PFSK-1 (cell line): ENCODE results near the gene RAB6A.

Experiments
- FOXP2 ChIP-seq: optimal IDR thresholded peaks from 2 replicates; pipeline ENCODE3; 2011; ENCODE audit warnings: borderline replicate concordance, control low read depth, inconsistent platforms; ENCODE audit not compliant: insufficient read depth; ENCODE audit errors: extremely low read length, extremely low read depth
- POLR2AphosphoS5 ChIP-seq: IDR thresholded peaks from 2 replicates; pipeline ENCODE4 v1.6.1; 2012; ENCODE audit warnings: low read depth, mild to moderate bottlenecking, control low read depth, low read length, moderate library complexity
- TAF1 ChIP-seq: IDR thresholded peaks from 2 replicates; pipeline ENCODE4 v1.6.1; 2012; ENCODE audit warnings: low read length, control low read depth, borderline replicate concordance; ENCODE audit not compliant: insufficient read depth
- TF ChIP-seq, protein P1 (sequence below), 2 experiments: IDR thresholded peaks; 2 replicates each; pipeline versions ENCODE4 v1.6.1 to v1.8.0; 2011 to 2012; ENCODE audit warnings: low read depth in 2 of 2, low read length in 2 of 2, control low read depth in 1 of 2, inconsistent platforms in 1 of 2, mild to moderate bottlenecking in 1 of 2, moderate library complexity in 1 of 2; ENCODE audit not compliant: insufficient read depth in 1 of 2

- TF ChIP-seq TAF1 (no peak), POLR2AphosphoS5 (no peak), FOXP2 (no peak)
- TF ChIP-seq, protein P1, sequence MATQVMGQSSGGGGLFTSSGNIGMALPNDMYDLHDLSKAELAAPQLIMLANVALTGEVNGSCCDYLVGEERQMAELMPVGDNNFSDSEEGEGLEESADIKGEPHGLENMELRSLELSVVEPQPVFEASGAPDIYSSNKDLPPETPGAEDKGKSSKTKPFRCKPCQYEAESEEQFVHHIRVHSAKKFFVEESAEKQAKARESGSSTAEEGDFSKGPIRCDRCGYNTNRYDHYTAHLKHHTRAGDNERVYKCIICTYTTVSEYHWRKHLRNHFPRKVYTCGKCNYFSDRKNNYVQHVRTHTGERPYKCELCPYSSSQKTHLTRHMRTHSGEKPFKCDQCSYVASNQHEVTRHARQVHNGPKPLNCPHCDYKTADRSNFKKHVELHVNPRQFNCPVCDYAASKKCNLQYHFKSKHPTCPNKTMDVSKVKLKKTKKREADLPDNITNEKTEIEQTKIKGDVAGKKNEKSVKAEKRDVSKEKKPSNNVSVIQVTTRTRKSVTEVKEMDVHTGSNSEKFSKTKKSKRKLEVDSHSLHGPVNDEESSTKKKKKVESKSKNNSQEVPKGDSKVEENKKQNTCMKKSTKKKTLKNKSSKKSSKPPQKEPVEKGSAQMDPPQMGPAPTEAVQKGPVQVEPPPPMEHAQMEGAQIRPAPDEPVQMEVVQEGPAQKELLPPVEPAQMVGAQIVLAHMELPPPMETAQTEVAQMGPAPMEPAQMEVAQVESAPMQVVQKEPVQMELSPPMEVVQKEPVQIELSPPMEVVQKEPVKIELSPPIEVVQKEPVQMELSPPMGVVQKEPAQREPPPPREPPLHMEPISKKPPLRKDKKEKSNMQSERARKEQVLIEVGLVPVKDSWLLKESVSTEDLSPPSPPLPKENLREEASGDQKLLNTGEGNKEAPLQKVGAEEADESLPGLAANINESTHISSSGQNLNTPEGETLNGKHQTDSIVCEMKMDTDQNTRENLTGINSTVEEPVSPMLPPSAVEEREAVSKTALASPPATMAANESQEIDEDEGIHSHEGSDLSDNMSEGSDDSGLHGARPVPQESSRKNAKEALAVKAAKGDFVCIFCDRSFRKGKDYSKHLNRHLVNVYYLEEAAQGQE (IDR thresholded peaks at IDR 0.05; ENCODE audit: insufficient read depth in 1 of 2, low read depth in 2 of 2, low read length in 2 of 2) = no peak
Observed at GRCh38 chr11:73759610-73760134, 1.2 kb downstream of the RAB6A start.
